GM12873 (cell line): ENCODE measurements around the gene PRKAB2.

Source experiments
- TF ChIP-seq, protein P1 (sequence below): IDR thresholded peaks from 2 replicates; pipeline ENCODE4 v1.5.1; 2012; ENCODE audit warnings: low read depth, mild to moderate bottlenecking, moderate library complexity, low read length, control low read depth; ENCODE audit not compliant: insufficient read depth; ENCODE audit errors: missing control alignments

Gene PRKAB2

GRCh38 chr1:147169840-147170674, 2.2 kb downstream of the PRKAB2 start:
- TF ChIP-seq, protein P1, sequence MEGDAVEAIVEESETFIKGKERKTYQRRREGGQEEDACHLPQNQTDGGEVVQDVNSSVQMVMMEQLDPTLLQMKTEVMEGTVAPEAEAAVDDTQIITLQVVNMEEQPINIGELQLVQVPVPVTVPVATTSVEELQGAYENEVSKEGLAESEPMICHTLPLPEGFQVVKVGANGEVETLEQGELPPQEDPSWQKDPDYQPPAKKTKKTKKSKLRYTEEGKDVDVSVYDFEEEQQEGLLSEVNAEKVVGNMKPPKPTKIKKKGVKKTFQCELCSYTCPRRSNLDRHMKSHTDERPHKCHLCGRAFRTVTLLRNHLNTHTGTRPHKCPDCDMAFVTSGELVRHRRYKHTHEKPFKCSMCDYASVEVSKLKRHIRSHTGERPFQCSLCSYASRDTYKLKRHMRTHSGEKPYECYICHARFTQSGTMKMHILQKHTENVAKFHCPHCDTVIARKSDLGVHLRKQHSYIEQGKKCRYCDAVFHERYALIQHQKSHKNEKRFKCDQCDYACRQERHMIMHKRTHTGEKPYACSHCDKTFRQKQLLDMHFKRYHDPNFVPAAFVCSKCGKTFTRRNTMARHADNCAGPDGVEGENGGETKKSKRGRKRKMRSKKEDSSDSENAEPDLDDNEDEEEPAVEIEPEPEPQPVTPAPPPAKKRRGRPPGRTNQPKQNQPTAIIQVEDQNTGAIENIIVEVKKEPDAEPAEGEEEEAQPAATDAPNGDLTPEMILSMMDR, result no peak

DNA sequence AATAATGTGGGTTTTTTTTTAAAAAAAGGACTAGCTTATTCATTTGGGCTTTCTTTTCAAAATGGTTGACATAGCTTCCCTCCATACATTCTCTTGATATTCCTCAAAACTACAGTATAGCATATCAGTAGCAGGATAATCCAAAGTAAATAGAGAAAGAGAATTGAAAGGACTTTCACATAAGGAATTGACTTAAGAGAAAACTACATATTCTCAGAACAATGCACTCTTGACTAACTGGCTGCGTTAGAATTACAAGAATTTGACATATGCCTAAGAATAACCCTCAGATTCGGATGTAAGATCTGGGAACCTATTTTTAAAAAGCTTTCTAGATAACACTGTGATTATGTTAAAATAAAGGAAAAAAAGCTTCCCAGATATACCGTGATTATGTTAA, 3.1 kb downstream of the PRKAB2 start:
- TF ChIP-seq, protein P1, result no peak

GRCh38 chr1:147168626-147169058, 3.6 kb downstream of the PRKAB2 start:
- TF ChIP-seq, protein P1, result no peak

DNA sequence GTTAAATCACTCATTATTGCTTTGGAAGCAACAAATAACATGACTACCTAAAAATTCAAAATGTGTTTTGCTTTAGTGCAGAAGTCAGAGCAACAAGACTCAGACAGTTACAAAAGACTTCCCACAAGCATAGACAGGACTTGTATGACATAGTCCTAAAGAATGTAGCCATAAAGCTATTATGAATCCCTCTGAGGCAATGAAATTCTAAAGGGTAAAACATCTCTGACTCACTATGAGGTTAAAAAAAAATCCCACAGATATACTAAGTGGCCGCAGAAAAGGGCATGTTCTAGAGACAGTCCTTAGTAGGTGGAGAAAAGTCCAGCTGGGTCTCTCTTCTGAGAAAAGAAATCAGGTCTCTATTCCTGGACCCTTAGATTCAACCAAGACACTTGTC, 4.9 kb downstream of the PRKAB2 start:
- TF ChIP-seq, protein P1, result no peak

DNA sequence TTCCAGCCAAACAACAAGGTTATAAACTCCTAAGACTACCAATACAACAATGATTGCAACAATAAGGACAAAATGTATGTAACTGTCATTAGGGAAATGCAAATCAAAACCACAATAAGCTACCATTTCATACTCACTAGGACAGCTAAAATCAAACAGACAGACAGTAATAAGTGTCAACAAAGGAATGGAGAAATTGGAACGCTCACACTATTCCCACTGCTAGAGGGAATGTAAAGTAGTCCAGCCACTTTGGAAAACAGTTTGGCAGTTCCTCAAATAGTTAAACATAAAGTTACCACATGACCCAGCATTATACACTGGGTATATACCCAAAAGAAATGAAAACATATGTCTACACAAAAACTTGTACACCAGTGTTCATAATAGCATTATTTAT, 9.3 kb downstream of the PRKAB2 start:
- TF ChIP-seq, protein P1, result no peak

DNA sequence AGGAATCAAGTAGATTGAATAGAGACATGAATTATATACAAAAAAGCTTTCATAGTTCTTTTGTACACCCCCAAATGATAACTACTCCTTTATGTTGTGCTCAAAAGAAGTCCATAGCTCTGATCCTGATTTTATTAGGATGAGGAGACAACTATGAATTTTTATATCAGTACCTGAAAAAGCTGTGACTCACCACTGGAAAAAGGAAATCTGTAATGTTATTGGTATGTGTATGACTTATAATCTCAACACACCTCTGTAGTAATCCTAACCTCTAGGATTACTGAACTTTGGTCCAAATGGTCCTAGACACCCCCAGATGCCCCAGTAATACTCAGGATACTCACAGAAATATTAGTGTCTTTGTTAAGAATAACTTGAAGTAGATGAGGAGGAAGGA, 10.2 kb downstream of the PRKAB2 start:
- TF ChIP-seq, protein P1, result no peak

GRCh38 chr1:147156642-147157041, 15.6 kb downstream of the PRKAB2 start:
- TF ChIP-seq, protein P1, result no peak
